Endothelial cell (in vitro differentiated cells): ENCODE results near the gene MEOX1. TPM values are rescaled to one million over a fixed set of nuclear protein-coding genes. Genes with fewer than 3 reads are reported as not detected.

ENCODE experiments used
- DNase-seq: peaks from one replicate; pipeline ENCODE4 v3.0.0; 2021; ENCODE audit warnings: low spot score
- H3K27ac Mint-ChIP-seq: one replicate; pipeline ENCODE4 v1.8.0; 2021; ENCODE audit warnings: mixed read lengths, inconsistent platforms; ENCODE audit not compliant: unreplicated experiment
- H3K27me3 Mint-ChIP-seq: one replicate; pipeline ENCODE4 v1.8.0; 2021; ENCODE audit warnings: mild to moderate bottlenecking, moderate library complexity, mixed read lengths, inconsistent platforms; ENCODE audit not compliant: unreplicated experiment
- H3K36me3 Mint-ChIP-seq: one replicate; pipeline ENCODE4 v1.8.0; 2021; ENCODE audit warnings: mild to moderate bottlenecking, low read depth, mixed read lengths, inconsistent platforms; ENCODE audit not compliant: unreplicated experiment
- H3K4me1 Mint-ChIP-seq: one replicate; pipeline ENCODE4 v1.8.0; 2021; ENCODE audit warnings: mild to moderate bottlenecking, mixed read lengths, inconsistent platforms; ENCODE audit not compliant: unreplicated experiment
- H3K4me3 Mint-ChIP-seq: one replicate; pipeline ENCODE4 v1.8.0; 2021; ENCODE audit warnings: mild to moderate bottlenecking, mixed read lengths, inconsistent platforms; ENCODE audit not compliant: unreplicated experiment
- H3K9me3 Mint-ChIP-seq: one replicate; pipeline ENCODE4 v1.8.0; 2021; ENCODE audit warnings: mixed read lengths, inconsistent platforms; ENCODE audit not compliant: unreplicated experiment
- total RNA-seq: library from RNA; stranded (reverse); fragmentation: NEBNext Ultra II Directional; extraction: Animal tissue kit (Norgen Biotek cat#: 25700); gene quantifications from one replicate; pipeline ENCODE4 v1.2.1, GENCODE V29; 2021; ENCODE audit not compliant: unreplicated experiment
- TF ChIP-seq, protein P1 (sequence below): fragments of 200-600 bp; sonication (generic); IDR thresholded peaks from one replicate; pipeline ENCODE4 v1.5.0; 2021; ENCODE audit warnings: antibody characterized with exemption; ENCODE audit not compliant: unreplicated experiment

Gene MEOX1
- total RNA-seq, 1 donor from 2014 or later: 0.10 TPM

DNA sequence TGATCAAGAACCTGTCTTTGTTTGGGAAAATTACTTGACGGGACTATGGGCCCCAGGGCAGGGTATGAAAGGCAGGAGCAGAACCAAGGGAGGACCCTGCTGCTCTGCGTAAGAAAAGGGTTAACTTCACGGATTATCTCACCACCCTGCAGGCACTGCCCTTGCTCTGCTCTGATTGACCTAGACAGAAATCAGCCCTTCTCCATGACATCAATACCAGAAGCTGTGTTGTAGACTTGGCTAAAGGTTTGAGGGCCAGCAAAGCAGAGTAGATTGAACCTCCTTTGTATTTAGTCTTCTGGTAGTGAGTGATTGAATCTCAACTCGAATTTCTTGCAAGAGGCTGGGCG, 62.7 kb downstream of the MEOX1 start:
- Mint-ChIP-seq H3K4me3 (no peak overlapping the region), H3K36me3 (no peaks in the 10 kb centered on the region), H3K4me1 (peaks cover 9% of the 10 kb centered on the region), H3K9me3 (no peaks in the 10 kb centered on the region), H3K27me3 (peaks cover 1% of the 10 kb centered on the region), H3K27ac (no peak overlapping the region)
- TF ChIP-seq, protein P1, sequence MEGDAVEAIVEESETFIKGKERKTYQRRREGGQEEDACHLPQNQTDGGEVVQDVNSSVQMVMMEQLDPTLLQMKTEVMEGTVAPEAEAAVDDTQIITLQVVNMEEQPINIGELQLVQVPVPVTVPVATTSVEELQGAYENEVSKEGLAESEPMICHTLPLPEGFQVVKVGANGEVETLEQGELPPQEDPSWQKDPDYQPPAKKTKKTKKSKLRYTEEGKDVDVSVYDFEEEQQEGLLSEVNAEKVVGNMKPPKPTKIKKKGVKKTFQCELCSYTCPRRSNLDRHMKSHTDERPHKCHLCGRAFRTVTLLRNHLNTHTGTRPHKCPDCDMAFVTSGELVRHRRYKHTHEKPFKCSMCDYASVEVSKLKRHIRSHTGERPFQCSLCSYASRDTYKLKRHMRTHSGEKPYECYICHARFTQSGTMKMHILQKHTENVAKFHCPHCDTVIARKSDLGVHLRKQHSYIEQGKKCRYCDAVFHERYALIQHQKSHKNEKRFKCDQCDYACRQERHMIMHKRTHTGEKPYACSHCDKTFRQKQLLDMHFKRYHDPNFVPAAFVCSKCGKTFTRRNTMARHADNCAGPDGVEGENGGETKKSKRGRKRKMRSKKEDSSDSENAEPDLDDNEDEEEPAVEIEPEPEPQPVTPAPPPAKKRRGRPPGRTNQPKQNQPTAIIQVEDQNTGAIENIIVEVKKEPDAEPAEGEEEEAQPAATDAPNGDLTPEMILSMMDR: no peak
- no peak for DNase-seq

DNA sequence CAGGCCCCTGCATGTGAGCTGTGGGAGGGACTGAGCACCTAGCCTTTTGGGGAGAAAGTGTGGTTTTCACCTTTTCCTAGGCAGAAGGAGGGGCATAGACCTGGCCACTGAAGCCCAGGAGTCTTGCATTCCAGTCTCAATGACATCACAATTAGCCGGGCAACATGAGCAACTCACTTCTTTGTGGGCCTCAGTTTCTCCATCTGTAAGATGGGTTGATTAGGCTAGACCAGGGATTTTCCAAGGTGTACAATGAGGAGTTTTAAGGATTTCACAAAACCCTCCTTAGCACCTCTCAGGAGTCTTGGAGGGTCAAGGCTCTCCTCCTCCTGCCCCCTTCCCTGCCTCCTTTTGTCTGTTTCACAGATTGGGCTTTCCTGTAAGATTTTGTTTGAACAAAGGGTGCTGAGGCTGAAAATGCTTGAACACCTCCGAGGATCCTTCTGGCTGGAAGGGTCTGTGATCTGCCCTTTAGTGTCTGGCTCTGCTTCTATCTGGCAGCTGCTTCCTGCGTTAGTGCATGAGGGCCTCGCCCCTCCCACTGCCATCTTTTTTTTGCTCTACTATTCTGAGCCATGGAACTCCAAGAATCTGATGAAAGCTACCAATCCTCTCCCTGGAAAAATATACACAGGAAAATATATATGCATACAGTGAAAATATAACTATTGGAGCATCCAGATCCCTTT, 63.2 kb downstream of the MEOX1 start:
- no peak for DNase-seq
- Mint-ChIP-seq H3K27me3 (no peaks in the 10 kb centered on the region), H3K9me3 (no peaks in the 10 kb centered on the region), H3K4me1 (peaks cover 9% of the 10 kb centered on the region), H3K4me3 (no peak overlapping the region), H3K27ac (no peak overlapping the region), H3K36me3 (no peaks in the 10 kb centered on the region)
- TF ChIP-seq, protein P1: no peak

DNA sequence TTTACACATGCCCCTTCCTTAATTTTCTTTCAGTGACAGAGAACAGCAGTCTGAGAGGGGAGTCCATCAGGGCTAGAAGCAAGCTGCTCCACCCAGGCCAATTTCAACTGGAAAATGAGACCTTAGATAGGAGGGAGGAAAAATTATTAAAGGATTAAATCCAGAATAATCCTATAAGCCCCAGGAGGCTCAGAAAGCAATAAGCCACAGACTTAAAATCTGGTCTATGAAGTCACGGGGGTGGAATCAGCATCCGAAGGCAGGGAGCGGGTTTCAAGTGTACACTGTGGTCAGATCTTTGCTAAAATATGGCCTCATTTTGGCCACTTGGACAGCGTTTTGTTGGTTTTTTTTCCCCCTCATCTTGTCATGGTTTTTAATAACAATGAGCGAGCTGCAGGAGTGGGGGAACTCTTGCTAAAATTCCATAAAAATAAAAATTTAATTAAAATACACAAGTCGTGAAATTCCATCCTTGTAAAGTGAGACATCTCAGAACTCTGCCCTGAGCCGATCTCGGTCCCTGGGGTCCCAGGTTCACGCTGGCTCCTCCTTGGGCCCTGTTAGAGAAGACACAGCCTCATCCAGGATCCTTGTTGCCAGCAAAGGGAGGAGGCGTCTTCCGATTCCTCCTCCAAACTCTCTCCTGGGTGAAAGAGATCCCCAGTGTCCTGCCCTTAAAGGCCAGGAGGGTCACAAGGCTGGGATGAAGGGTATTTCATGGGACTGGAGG, 63.9 kb downstream of the MEOX1 start:
- no peak overlapping the region for H3K4me3 Mint-ChIP-seq
- H3K4me1 Mint-ChIP-seq: peaks cover 9% of the 10 kb centered on the region
- H3K9me3 Mint-ChIP-seq: no peaks in the 10 kb centered on the region
- no peaks in the 10 kb centered on the region for H3K27me3 Mint-ChIP-seq
- no peak for DNase-seq
- TF ChIP-seq, protein P1: no peak
- H3K36me3 Mint-ChIP-seq: no peaks in the 10 kb centered on the region
- H3K27ac Mint-ChIP-seq: no peak overlapping the region

DNA sequence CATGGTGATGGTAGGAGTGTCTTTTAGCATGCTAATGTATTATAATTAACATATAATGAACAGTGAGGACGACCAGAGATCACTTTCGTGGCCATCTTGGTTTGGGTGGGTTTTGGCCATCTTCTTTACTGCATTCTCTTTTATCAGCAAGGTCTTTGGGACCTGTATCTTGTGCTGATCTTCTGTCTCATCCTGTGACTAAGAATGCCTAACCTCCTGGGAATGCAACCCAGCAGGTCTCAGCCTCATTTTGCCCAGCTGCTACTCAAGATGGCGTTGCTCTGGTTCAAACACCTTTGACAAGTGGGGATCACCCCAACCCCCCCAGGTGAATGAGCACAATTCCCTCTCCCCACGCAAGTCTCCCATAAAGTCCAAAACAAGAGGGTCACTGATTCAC, 66.3 kb downstream of the MEOX1 start:
- Mint-ChIP-seq H3K9me3 (no peaks in the 10 kb centered on the region), H3K36me3 (no peaks in the 10 kb centered on the region), H3K27me3 (no peaks in the 10 kb centered on the region), H3K27ac (no peak overlapping the region), H3K4me1 (peaks cover 13% of the 10 kb centered on the region), H3K4me3 (no peak overlapping the region)
- TF ChIP-seq, protein P1: no peak
- no peak for DNase-seq
